Sigmoid colon (tissue), 7 donors: ENCODE measurements around the gene IFI16. TPM values are rescaled to one million over a fixed set of nuclear protein-coding genes. Genes with fewer than 3 reads are reported as not detected.
"Not testable (repeated sequence)": the region's sequence is repeated elsewhere in the genome, so short reads cannot be mapped to it uniquely, and the experiment has no call there.

Source experiments
- DNase-seq: peaks from one replicate; pipeline ENCODE4 v3.0.0-alpha.2; 2019
- H3K27ac ChIP-seq, 4 donors: fragments of 200-600 bp; sonication (generic); one replicate each; pipeline ENCODE4 v1.5.1; 2016 to 2019; ENCODE audit warnings: mild to moderate bottlenecking in 1 of 4
- H3K27me3 ChIP-seq, 3 donors: fragments of 200-600 bp; sonication (generic); one replicate each; pipeline ENCODE4 v1.5.1; 2019; ENCODE audit warnings: mild to moderate bottlenecking in 1 of 3
- H3K36me3 ChIP-seq, 4 donors: fragments of 200-600 bp; sonication (generic); one replicate each; pipeline ENCODE4 v1.5.1; 2016 to 2019
- H3K4me1 ChIP-seq, 4 donors: fragments of 200-600 bp; sonication (generic); one replicate each; pipeline ENCODE4 v1.5.1; 2017 to 2019
- H3K4me3 ChIP-seq, 4 donors: fragments of 200-600 bp; sonication (generic); one replicate each; pipeline ENCODE4 v1.5.1; 2017 to 2019; ENCODE audit warnings: mild to moderate bottlenecking in 2 of 4, moderate library complexity in 1 of 4
- H3K9me3 ChIP-seq, 4 donors: fragments of 200-600 bp in 3 of 4; sonication (generic) in 3 of 4; one replicate each; pipeline versions ENCODE4 v1.5.1 to v1.6.1; 2013 to 2019
- EP300 ChIP-seq, 4 donors: sonication (generic); formaldehyde crosslinking; IDR thresholded peaks; one replicate each; pipeline ENCODE4 v1.6.1; 2017; ENCODE audit warnings: antibody characterized with exemption in 4 of 4
- POLR2A ChIP-seq, 2 donors: fragments of 450-650 bp; IDR thresholded peaks; one replicate each; pipeline ENCODE4 v1.6.1; 2016; ENCODE audit warnings: antibody characterized with exemption in 2 of 2, mild to moderate bottlenecking in 2 of 2, moderate library complexity in 2 of 2
- POLR2AphosphoS5 ChIP-seq, 4 donors: sonication (generic); formaldehyde crosslinking; IDR thresholded peaks; one replicate each; pipeline ENCODE4 v1.6.1; 2017; ENCODE audit warnings: antibody characterized with exemption in 4 of 4
- WGBS, 2 donors: extraction: QIAGEN DNeasy Blood & Tissue Kit; methylation state at CpG; one replicate each; pipeline ENCODE4 v1.1.7; 2013; 5-methylcytosine and 5-hydroxymethylcytosine counted together
- intact Hi-C: fragments of 100-400 bp; cut with DNase I; formaldehyde crosslinking; loops from one replicate; pipeline ENCODE4 v1.15.1; 2023
- polyA plus RNA-seq, 3 donors: library from polyadenylated mRNA; stranded (reverse); fragments of 200-250 nt; gene quantifications; one replicate each; pipeline ENCODE4 v1.2.3, GENCODE V29; 2013
- total RNA-seq, 4 donors: library from RNA; depleted of rRNA; stranded (reverse); fragments of >200 nt; gene quantifications; one replicate each; pipeline ENCODE4 v1.1.0, GENCODE V29; 2016
- TF ChIP-seq, protein P1 (sequence below), 4 experiments: fragments of 450-650 bp in 3 of 4; fragments of 200-600 bp in 1 of 4; IDR thresholded peaks; one replicate each; pipeline ENCODE4 v1.5.1; 2016 to 2019; ENCODE audit warnings: antibody characterized with exemption in 4 of 4, mild to moderate bottlenecking in 3 of 4, moderate library complexity in 2 of 4
- donor health status: healthy with polysubstance abuse.
- donor health status: Bipolar disorder and iron deficiency.
- donor health status: healthy.

IFI16 gene
- total and polyA plus RNA-seq, 7 donors, result 20.1 to 92.6 (median 56.8) TPM

DNA sequence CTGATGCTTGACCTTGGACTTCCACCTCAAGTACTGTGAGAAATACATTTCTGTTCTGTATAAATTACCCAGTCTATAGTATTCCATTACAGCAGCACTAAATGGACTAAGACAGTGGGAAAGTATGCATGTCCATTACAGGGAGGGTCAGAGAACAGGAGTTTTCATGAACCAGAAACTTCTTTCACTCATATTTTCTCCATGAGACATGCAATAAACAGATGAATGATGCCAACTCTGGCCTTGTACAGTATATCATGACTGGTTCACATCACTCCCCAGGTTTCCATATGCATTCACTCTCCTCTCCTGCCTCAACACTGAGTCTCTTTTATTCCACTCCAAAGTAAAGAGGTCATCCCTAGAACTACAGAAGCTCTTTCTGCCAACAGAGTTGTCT is 4.5 kb upstream of the IFI16 start:
- TF ChIP-seq EP300 (IDR thresholded peaks at IDR 0.05) (no peak), POLR2A (IDR thresholded peaks at IDR 0.05) (no peak), POLR2AphosphoS5 (IDR thresholded peaks at IDR 0.05) (no peak)
- TF ChIP-seq, protein P1, sequence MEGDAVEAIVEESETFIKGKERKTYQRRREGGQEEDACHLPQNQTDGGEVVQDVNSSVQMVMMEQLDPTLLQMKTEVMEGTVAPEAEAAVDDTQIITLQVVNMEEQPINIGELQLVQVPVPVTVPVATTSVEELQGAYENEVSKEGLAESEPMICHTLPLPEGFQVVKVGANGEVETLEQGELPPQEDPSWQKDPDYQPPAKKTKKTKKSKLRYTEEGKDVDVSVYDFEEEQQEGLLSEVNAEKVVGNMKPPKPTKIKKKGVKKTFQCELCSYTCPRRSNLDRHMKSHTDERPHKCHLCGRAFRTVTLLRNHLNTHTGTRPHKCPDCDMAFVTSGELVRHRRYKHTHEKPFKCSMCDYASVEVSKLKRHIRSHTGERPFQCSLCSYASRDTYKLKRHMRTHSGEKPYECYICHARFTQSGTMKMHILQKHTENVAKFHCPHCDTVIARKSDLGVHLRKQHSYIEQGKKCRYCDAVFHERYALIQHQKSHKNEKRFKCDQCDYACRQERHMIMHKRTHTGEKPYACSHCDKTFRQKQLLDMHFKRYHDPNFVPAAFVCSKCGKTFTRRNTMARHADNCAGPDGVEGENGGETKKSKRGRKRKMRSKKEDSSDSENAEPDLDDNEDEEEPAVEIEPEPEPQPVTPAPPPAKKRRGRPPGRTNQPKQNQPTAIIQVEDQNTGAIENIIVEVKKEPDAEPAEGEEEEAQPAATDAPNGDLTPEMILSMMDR (IDR thresholded peaks at IDR 0.05), result no peak
- no peak for DNase-seq
- Histone ChIP-seq H3K27ac (peak overlapping the region in 3 of 4 donors; percentile 44 to 60 (median 49)), H3K27me3 (no peaks in the 10 kb centered on the region), H3K4me1 (peaks cover 0 to 34% (median 18%) of the 10 kb centered on the region in 4 donors), H3K4me3 (no peak overlapping the region), H3K9me3 (no peaks in the 10 kb centered on the region), H3K36me3 (no peaks in the 10 kb centered on the region)
- intact Hi-C loops, result loop anchor here (10.0 kb wide), 1 partner anchor 1040 kb away; no protein-coding TSS in a partner anchor

DNA sequence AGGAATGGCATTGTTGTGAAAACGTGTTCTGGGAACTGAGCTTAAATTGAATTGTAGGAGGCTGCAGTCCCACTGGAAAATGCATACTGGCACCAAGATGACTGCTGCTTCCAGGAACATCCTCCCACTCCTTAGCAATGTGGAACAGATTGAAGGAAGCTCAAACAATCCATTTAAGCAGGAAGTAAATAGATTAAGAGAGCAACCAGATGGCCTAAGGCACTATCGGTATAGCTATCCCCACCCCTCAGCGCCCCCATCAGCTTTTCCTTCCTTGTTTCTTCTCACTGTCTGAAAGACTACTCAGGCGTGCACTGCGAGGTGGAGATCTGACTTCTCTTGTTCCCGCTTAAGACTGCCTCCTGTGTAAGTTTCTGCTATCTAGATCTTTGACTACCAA is 4.0 kb upstream of the IFI16 start:
- TF ChIP-seq POLR2A (IDR thresholded peaks at IDR 0.05), result no peak
- no peak for TF ChIP-seq EP300 (IDR thresholded peaks at IDR 0.05)
- peak in 1 of 4 donors; percentile 27 for TF ChIP-seq POLR2AphosphoS5 (IDR thresholded peaks at IDR 0.05)
- TF ChIP-seq, protein P1 (IDR thresholded peaks at IDR 0.05), result no peak
- no peaks in the 10 kb centered on the region for H3K9me3 ChIP-seq
- no peak overlapping the region for H3K4me3 ChIP-seq
- WGBS, 2 donors, result 42 to 55% methylated on average over 6 of the region's 6 CpGs
- no peaks in the 10 kb centered on the region for H3K36me3 ChIP-seq
- H3K27me3 ChIP-seq, result no peaks in the 10 kb centered on the region
- no peak for DNase-seq
- intact Hi-C loops, result loop anchor here (10.0 kb wide), 1 partner anchor 1041 kb away; no protein-coding TSS in a partner anchor
- H3K4me1 ChIP-seq, result peaks cover 0 to 29% (median 15%) of the 10 kb centered on the region in 4 donors
- peak overlapping the region in 3 of 4 donors; percentile 44 to 60 (median 49) for H3K27ac ChIP-seq

- Histone ChIP-seq H3K27ac (peak overlapping the region in 3 of 4 donors; percentile 44 to 60 (median 49)), H3K4me1 (peaks cover 0 to 22% (median 10%) of the 10 kb centered on the region in 4 donors)
- not testable (repeated sequence) for H3K27me3 ChIP-seq, H3K36me3 ChIP-seq, H3K9me3 ChIP-seq, DNase-seq, H3K4me3 ChIP-seq
- 30 to 73% methylated on average over 11 of the region's 11 CpGs for WGBS, 2 donors
- intact Hi-C loops, result loop anchor here (10.0 kb wide), 1 partner anchor 1042 kb away; no protein-coding TSS in a partner anchor
Observed at GRCh38 chr1:159006210-159006807, 3.4 kb upstream of the IFI16 start.

- no peak overlapping the region for H3K27ac ChIP-seq
- H3K27me3 ChIP-seq, result no peaks in the 10 kb centered on the region
- DNase-seq, result no peak
- H3K36me3 ChIP-seq, result no peaks in the 10 kb centered on the region
- TF ChIP-seq, protein P1 (IDR thresholded peaks at IDR 0.05), result no peak
- TF ChIP-seq EP300 (IDR thresholded peaks at IDR 0.05) (no peak), POLR2AphosphoS5 (IDR thresholded peaks at IDR 0.05) (no peak), POLR2A (IDR thresholded peaks at IDR 0.05) (no peak)
- intact Hi-C loops, result loop anchor here (10.0 kb wide), 1 partner anchor 1043 kb away; no protein-coding TSS in a partner anchor
- no peaks in the 10 kb centered on the region for H3K9me3 ChIP-seq
- peaks cover 0 to 8% (median 6%) of the 10 kb centered on the region in 4 donors for H3K4me1 ChIP-seq
- no peak overlapping the region for H3K4me3 ChIP-seq
Observed at GRCh38 chr1:159007726-159008125, 2.0 kb upstream of the IFI16 start.

GRCh38 chr1:159008744-159009188 is 941 bp upstream of the IFI16 start:
- Histone ChIP-seq H3K27me3 (no peaks in the 10 kb centered on the region), H3K4me1 (peaks cover 0 to 11% (median 6%) of the 10 kb centered on the region in 4 donors), H3K4me3 (no peak overlapping the region), H3K9me3 (no peaks in the 10 kb centered on the region), H3K36me3 (no peaks in the 10 kb centered on the region), H3K27ac (peak overlapping the region; percentile 75 to 82 (median 79))
- DNase-seq, result no peak
- intact Hi-C loops, result loop anchor here (10.0 kb wide), 1 partner anchor 1044 kb away; no protein-coding TSS in a partner anchor
- WGBS, 2 donors, result 33 to 71% methylated on average over 4 of the region's 4 CpGs
- TF ChIP-seq, protein P1 (IDR thresholded peaks at IDR 0.05), result no peak
- TF ChIP-seq POLR2A (IDR thresholded peaks at IDR 0.05), result no peak
- no peak for TF ChIP-seq POLR2AphosphoS5 (IDR thresholded peaks at IDR 0.05)
- no peak for TF ChIP-seq EP300 (IDR thresholded peaks at IDR 0.05)
